Trophoblast cell (in vitro differentiated cells and primary cell): ENCODE measurements around the gene IQCN.

Source experiments
- DNase-seq, 2 donors: peaks; one replicate each; pipeline ENCODE4 v3.0.0-alpha.2; 2016
- H2AFZ ChIP-seq: 2 replicates; pipeline ENCODE4 v1.6.1; 2013; ENCODE audit warnings: low read length, moderate library complexity, mild to moderate bottlenecking; ENCODE audit not compliant: insufficient read depth, poor library complexity
- H2AK5ac ChIP-seq: 2 replicates; pipeline ENCODE4 v1.6.1; 2013; ENCODE audit warnings: mild to moderate bottlenecking, low read length
- H2BK120ac ChIP-seq: 2 replicates; pipeline ENCODE4 v1.6.1; 2013; ENCODE audit warnings: low read length, mild to moderate bottlenecking, moderate library complexity; ENCODE audit not compliant: insufficient read depth, poor library complexity
- H2BK12ac ChIP-seq: 2 replicates; pipeline ENCODE4 v1.6.1; 2013; ENCODE audit warnings: mild to moderate bottlenecking, low read length, moderate library complexity
- H2BK5ac ChIP-seq: 2 replicates; pipeline ENCODE4 v1.6.1; 2013; ENCODE audit warnings: low read length, low read depth, moderate library complexity, mild to moderate bottlenecking; ENCODE audit not compliant: poor library complexity
- H3K14ac ChIP-seq: 2 replicates; pipeline ENCODE4 v1.6.1; 2013; ENCODE audit warnings: mild to moderate bottlenecking, low read length
- H3K18ac ChIP-seq: 2 replicates; pipeline ENCODE4 v1.6.1; 2013; ENCODE audit warnings: mild to moderate bottlenecking, low read length
- H3K23ac ChIP-seq: 2 replicates; pipeline ENCODE4 v1.6.1; 2013; ENCODE audit warnings: low read length
- H3K27ac ChIP-seq: 2 replicates; pipeline ENCODE4 v1.5.1; 2013; ENCODE audit warnings: low read depth, mild to moderate bottlenecking, inconsistent platforms, low read length, moderate library complexity
- H3K27me3 ChIP-seq: 2 replicates; pipeline ENCODE4 v1.6.1; 2013; ENCODE audit warnings: inconsistent platforms, mild to moderate bottlenecking, low read length, moderate library complexity; ENCODE audit not compliant: insufficient read depth
- H3K36me3 ChIP-seq, 2 experiments: 1 replicate in 1 of 2; 2 replicates in 1 of 2; pipeline ENCODE4 v1.6.1; 2013; ENCODE audit warnings: low read length in 2 of 2, mild to moderate bottlenecking in 2 of 2, moderate library complexity in 1 of 2; ENCODE audit not compliant: insufficient read depth in 2 of 2, control insufficient read depth in 1 of 2
- H3K4ac ChIP-seq: 2 replicates; pipeline ENCODE4 v1.6.1; 2013; ENCODE audit warnings: low read depth, mild to moderate bottlenecking, low read length, moderate library complexity
- H3K4me1 ChIP-seq, 2 experiments: 1 replicate in 1 of 2; 2 replicates in 1 of 2; pipeline ENCODE4 v1.6.1; 2013; ENCODE audit warnings: low read length in 2 of 2, mild to moderate bottlenecking in 2 of 2, moderate library complexity in 1 of 2; ENCODE audit not compliant: insufficient read depth in 2 of 2, control insufficient read depth in 1 of 2
- H3K4me2 ChIP-seq: 2 replicates; pipeline ENCODE4 v1.6.1; 2013; ENCODE audit warnings: inconsistent platforms, mild to moderate bottlenecking, low read length, moderate library complexity
- H3K4me3 ChIP-seq: 2 replicates; pipeline ENCODE4 v1.5.1; 2013; ENCODE audit warnings: mild to moderate bottlenecking, low read depth, low read length, inconsistent platforms
- H3K79me1 ChIP-seq: one replicate; pipeline ENCODE4 v1.6.1; 2013; ENCODE audit warnings: low read length
- H3K79me2 ChIP-seq: 2 replicates; pipeline ENCODE4 v1.6.1; 2013; ENCODE audit warnings: low read length, mild to moderate bottlenecking; ENCODE audit not compliant: control insufficient read depth, insufficient read depth, poor library complexity
- H3K9ac ChIP-seq: 2 replicates; pipeline ENCODE4 v1.6.1; 2013; ENCODE audit warnings: mild to moderate bottlenecking, low read length
- H3K9me3 ChIP-seq: 2 replicates; pipeline ENCODE4 v1.6.1; 2013; ENCODE audit warnings: low read depth, mild to moderate bottlenecking, control low read depth, inconsistent platforms, low read length; ENCODE audit not compliant: insufficient read depth
- H4K12ac ChIP-seq: 2 replicates; pipeline ENCODE4 v1.6.1; 2013; ENCODE audit warnings: low read depth, mild to moderate bottlenecking, low read length, moderate library complexity
- H4K8ac ChIP-seq: 2 replicates; pipeline ENCODE4 v1.6.1; 2013; ENCODE audit warnings: low read depth, mild to moderate bottlenecking, low read length, moderate library complexity
- H4K91ac ChIP-seq: one replicate; pipeline ENCODE4 v1.6.1; 2013; ENCODE audit warnings: low read depth, mild to moderate bottlenecking, low read length, moderate library complexity
- WGBS: extraction: QIAGEN DNeasy Blood & Tissue Kit; methylation state at CpG from one replicate; pipeline ENCODE4 v1.1.7; 2013; ENCODE audit warnings: missing lambda C conversion rate; ENCODE audit not compliant: insufficient read length, insufficient coverage; ENCODE audit errors: extremely low coverage; 5-methylcytosine and 5-hydroxymethylcytosine counted together

Gene IQCN

GRCh38 chr19:18292810-18293641, 18.8 kb upstream of the IQCN start:
- peak overlapping the region; percentile 96 for H3K14ac ChIP-seq
- no peaks in the 10 kb centered on the region for H3K27me3 ChIP-seq
- peaks cover 41% of the 10 kb centered on the region for H3K79me1 ChIP-seq
- peak overlapping the region; percentile 86 for H3K4me2 ChIP-seq
- H3K79me2 ChIP-seq, result peaks cover 16% of the 10 kb centered on the region
- H3K4ac ChIP-seq, result peak overlapping the region; percentile 50
- H2BK5ac ChIP-seq, result peak overlapping the region; percentile 97
- no peak overlapping the region for H3K23ac ChIP-seq
- H4K91ac ChIP-seq, result peak overlapping the region; percentile 98
- peaks cover 7% of the 10 kb centered on the region for H3K9me3 ChIP-seq
- peak overlapping the region; percentile 97 for H2BK120ac ChIP-seq
- H3K4me3 ChIP-seq, result peak overlapping the region; percentile 71
- H3K9ac ChIP-seq, result no peak overlapping the region
- peak overlapping the region; percentile 69 for H2AK5ac ChIP-seq
- peak; percentile 97 to 99 for DNase-seq
- no CpG with 5 or more reads among the region's 31 CpGs for WGBS
- H3K36me3 ChIP-seq, result no peaks in the 10 kb centered on the region
- peak overlapping the region; percentile 90 for H2BK12ac ChIP-seq
- peak overlapping the region; percentile 38 for H4K12ac ChIP-seq
- peak overlapping the region; percentile 71 for H3K18ac ChIP-seq
- H3K27ac ChIP-seq, result peak overlapping the region; percentile 99
- peak overlapping the region; percentile 98 for H4K8ac ChIP-seq
- peak overlapping the region; percentile 79 for H2AFZ ChIP-seq
- H3K4me1 ChIP-seq, result peaks cover 27 to 31% of the 10 kb centered on the region in 2 experiments

- H2BK12ac ChIP-seq, result peak overlapping the region; percentile 88
- no CpG with 5 or more reads among the region's 20 CpGs for WGBS
- H2AFZ ChIP-seq, result peak overlapping the region; percentile 59
Observed at GRCh38 chr19:18292462-18292809, 18.2 kb upstream of the IQCN start.

GRCh38 chr19:18291590-18292461, 17.6 kb upstream of the IQCN start:
- Histone ChIP-seq H3K79me2 (peaks cover 16% of the 10 kb centered on the region), H3K4me3 (peak overlapping the region; percentile 71), H3K4me2 (peak overlapping the region; percentile 86), H3K27me3 (no peaks in the 10 kb centered on the region), H4K8ac (peak overlapping the region; percentile 98), H2AFZ (peak overlapping the region; percentile 82), H3K79me1 (peaks cover 52% of the 10 kb centered on the region), H3K9ac (peak overlapping the region; percentile 81), H2AK5ac (peak overlapping the region; percentile 97), H2BK120ac (peak overlapping the region; percentile 97), H2BK12ac (peak overlapping the region; percentile 99), H3K36me3 (no peaks in the 10 kb centered on the region), H4K12ac (peak overlapping the region; percentile 88), H3K4me1 (peaks cover 39 to 43% of the 10 kb centered on the region in 2 experiments), H3K9me3 (peaks cover 7% of the 10 kb centered on the region), H3K18ac (peak overlapping the region; percentile 94), H4K91ac (peak overlapping the region; percentile 98), H3K23ac (no peak overlapping the region), H3K4ac (peak overlapping the region; percentile 93), H3K14ac (peak overlapping the region; percentile 96), H3K27ac (peak overlapping the region; percentile 99), H2BK5ac (peak overlapping the region; percentile 97)
- DNase-seq, result peak; percentile 77 to 80
- no CpG with 5 or more reads among the region's 75 CpGs for whole genome bisulfite sequencing

More at GRCh38 chr19:18292462-18292809, 18.2 kb upstream of the IQCN start:
- Histone ChIP-seq H3K23ac (no peak overlapping the region), H3K4me3 (peak overlapping the region; percentile 71), H3K9me3 (peaks cover 7% of the 10 kb centered on the region), H3K9ac (peak overlapping the region; percentile 81), H3K27ac (peak overlapping the region; percentile 99), H3K27me3 (no peaks in the 10 kb centered on the region), H3K4me1 (peaks cover 33 to 37% of the 10 kb centered on the region in 2 experiments), H3K79me1 (peaks cover 47% of the 10 kb centered on the region), H2BK120ac (peak overlapping the region; percentile 97), H4K12ac (peak overlapping the region; percentile 87), H3K79me2 (peaks cover 16% of the 10 kb centered on the region), H2AK5ac (peak overlapping the region; percentile 97), H2BK5ac (peak overlapping the region; percentile 97), H4K8ac (peak overlapping the region; percentile 98), H3K4me2 (peak overlapping the region; percentile 86), H3K4ac (peak overlapping the region; percentile 93), H3K36me3 (no peaks in the 10 kb centered on the region), H4K91ac (peak overlapping the region; percentile 98), H3K18ac (peak overlapping the region; percentile 94), H3K14ac (peak overlapping the region; percentile 96)
- peak; percentile 81 to 86 for DNase-seq

GRCh38 chr19:18291019-18291524, 16.8 kb upstream of the IQCN start:
- H4K12ac ChIP-seq, result peak overlapping the region; percentile 88
- H3K4ac ChIP-seq, result peak overlapping the region; percentile 93
- no peak for DNase-seq
- peak overlapping the region; percentile 86 for H3K4me2 ChIP-seq
- no peak overlapping the region for H3K4me3 ChIP-seq
- no peak overlapping the region for H3K23ac ChIP-seq
- H3K14ac ChIP-seq, result peak overlapping the region; percentile 96
- peaks cover 58% of the 10 kb centered on the region for H3K79me1 ChIP-seq
- H2BK12ac ChIP-seq, result peak overlapping the region; percentile 99
- H3K27me3 ChIP-seq, result no peaks in the 10 kb centered on the region
- H4K91ac ChIP-seq, result peak overlapping the region; percentile 98
- H4K8ac ChIP-seq, result peak overlapping the region; percentile 98
- H3K9ac ChIP-seq, result peak overlapping the region; percentile 36
- peak overlapping the region; percentile 97 for H2BK120ac ChIP-seq
- H3K9me3 ChIP-seq, result peaks cover 7% of the 10 kb centered on the region
- WGBS, result no CpG with 5 or more reads among the region's 21 CpGs
- H3K36me3 ChIP-seq, result no peaks in the 10 kb centered on the region
- H3K27ac ChIP-seq, result peak overlapping the region; percentile 99
- H3K4me1 ChIP-seq, result peaks cover 44 to 46% of the 10 kb centered on the region in 2 experiments
- peak overlapping the region; percentile 99 for H2AK5ac ChIP-seq
- H3K79me2 ChIP-seq, result peaks cover 16% of the 10 kb centered on the region
- peak overlapping the region; percentile 82 for H2AFZ ChIP-seq
- peak overlapping the region; percentile 94 for H3K18ac ChIP-seq
- peak overlapping the region; percentile 97 for H2BK5ac ChIP-seq
